PC-9 (cell line): ENCODE results near the gene MACROD2.

Experiments
- EZH2 ChIP-seq: fragments of 200-600 bp; sonication (generic); IDR thresholded peaks from 2 replicates; pipeline ENCODE4 v1.8.0; 2017; ENCODE audit warnings: antibody characterized with exemption, low read depth
- TF ChIP-seq, protein P1 (sequence below): fragments of 200-600 bp; sonication (generic); conservative IDR thresholded peaks from 2 replicates; pipeline ENCODE4 v1.6.1; 2017; ENCODE audit warnings: mixed run types, antibody characterized with exemption, mild to moderate bottlenecking, moderate library complexity

DNA sequence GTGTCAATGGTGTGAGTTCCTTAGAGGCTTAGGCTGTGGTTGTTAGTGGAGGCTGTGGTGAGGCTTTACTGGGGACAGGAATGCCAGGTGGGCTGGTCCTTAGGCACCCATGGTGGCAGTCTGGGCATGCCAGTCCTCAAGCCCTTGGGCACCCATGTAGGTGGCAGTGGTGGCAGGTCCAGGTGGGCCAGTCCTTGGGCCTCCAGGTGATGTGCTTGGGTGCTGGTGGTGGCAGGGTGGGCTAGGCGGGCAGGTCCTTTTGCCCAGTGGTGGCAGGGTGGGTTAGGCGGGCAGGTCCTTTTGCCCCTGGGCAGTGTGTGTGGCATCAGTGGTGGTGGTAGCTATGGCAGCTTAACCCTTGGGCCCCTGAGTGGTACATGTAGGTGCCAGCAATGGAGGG is 208.3 kb downstream of the MACROD2 start:
- TF ChIP-seq EZH2, result no peak
- TF ChIP-seq, protein P1, sequence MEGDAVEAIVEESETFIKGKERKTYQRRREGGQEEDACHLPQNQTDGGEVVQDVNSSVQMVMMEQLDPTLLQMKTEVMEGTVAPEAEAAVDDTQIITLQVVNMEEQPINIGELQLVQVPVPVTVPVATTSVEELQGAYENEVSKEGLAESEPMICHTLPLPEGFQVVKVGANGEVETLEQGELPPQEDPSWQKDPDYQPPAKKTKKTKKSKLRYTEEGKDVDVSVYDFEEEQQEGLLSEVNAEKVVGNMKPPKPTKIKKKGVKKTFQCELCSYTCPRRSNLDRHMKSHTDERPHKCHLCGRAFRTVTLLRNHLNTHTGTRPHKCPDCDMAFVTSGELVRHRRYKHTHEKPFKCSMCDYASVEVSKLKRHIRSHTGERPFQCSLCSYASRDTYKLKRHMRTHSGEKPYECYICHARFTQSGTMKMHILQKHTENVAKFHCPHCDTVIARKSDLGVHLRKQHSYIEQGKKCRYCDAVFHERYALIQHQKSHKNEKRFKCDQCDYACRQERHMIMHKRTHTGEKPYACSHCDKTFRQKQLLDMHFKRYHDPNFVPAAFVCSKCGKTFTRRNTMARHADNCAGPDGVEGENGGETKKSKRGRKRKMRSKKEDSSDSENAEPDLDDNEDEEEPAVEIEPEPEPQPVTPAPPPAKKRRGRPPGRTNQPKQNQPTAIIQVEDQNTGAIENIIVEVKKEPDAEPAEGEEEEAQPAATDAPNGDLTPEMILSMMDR, result no peak
